Naive thymus-derived CD8-positive, alpha-beta T cell (primary cell): ENCODE data around the gene ABCC1. TPM values are rescaled to one million over a fixed set of nuclear protein-coding genes. Genes with fewer than 3 reads are reported as not detected.
"Not testable (repeated sequence)": the region's sequence is repeated elsewhere in the genome, so short reads cannot be mapped to it uniquely, and the experiment has no call there.

Source experiments
- ATAC-seq, 2 donors: fragments of 150-1000 bp; cut with Tn5 transposase in 1 of 2; sonication (Bioruptor Pico), chemical (Tn5 transposase) in 1 of 2; 1 replicate in 1 of 2; 2 replicates in 1 of 2; pipeline ENCODE4 v1.10.0; 2021; ENCODE audit warnings: mild to moderate bottlenecking in 2 of 2, moderate library complexity in 2 of 2
- POLR2A ChIA-PET: fragments of 350-600 bp; sonication (Branson Sonifier 250); formaldehyde crosslinking; loops from one replicate; lab custom pipeline; 2021; ENCODE audit warnings: antibody characterized with exemption; lab: Charles Lee
- DNase-seq, 10 donors: peaks; one replicate each; pipeline versions ENCODE4 v3.0.0 to v3.0.0-alpha.2; 2020 to 2022
- H3K27ac Mint-ChIP-seq, 10 donors: one replicate each; pipeline ENCODE4 v1.8.0; 2020 to 2022; ENCODE audit warnings: mild to moderate bottlenecking in 10 of 10, mixed read lengths in 10 of 10, moderate library complexity in 4 of 10, inconsistent platforms in 1 of 10
- H3K27me3 Mint-ChIP-seq, 5 donors: one replicate each; pipeline ENCODE4 v1.8.0; 2021 to 2022; ENCODE audit warnings: mixed read lengths in 5 of 5
- H3K36me3 Mint-ChIP-seq, 3 donors: one replicate each; pipeline ENCODE4 v1.8.0; 2020 to 2022; ENCODE audit warnings: mixed read lengths in 3 of 3, mild to moderate bottlenecking in 2 of 3, inconsistent platforms in 1 of 3
- H3K4me1 Mint-ChIP-seq, 4 donors: one replicate each; pipeline ENCODE4 v1.8.0; 2021 to 2022; ENCODE audit warnings: mixed read lengths in 4 of 4
- H3K4me3 Mint-ChIP-seq, 10 donors: one replicate each; pipeline ENCODE4 v1.8.0; 2020 to 2022; ENCODE audit warnings: mild to moderate bottlenecking in 10 of 10, mixed read lengths in 10 of 10, moderate library complexity in 6 of 10, inconsistent platforms in 1 of 10
- H3K9me3 Mint-ChIP-seq, 9 donors: one replicate each; pipeline ENCODE4 v1.8.0; 2020 to 2022; ENCODE audit warnings: mixed read lengths in 9 of 9, mild to moderate bottlenecking in 3 of 9, inconsistent platforms in 1 of 9, moderate library complexity in 1 of 9
- polyA plus RNA-seq, 3 donors: library from polyadenylated mRNA; unstranded; fragments of 300-500 nt; fragmentation: Illumina TruSeq; gene quantifications; one replicate each; pipeline ENCODE4 v1.2.3, GENCODE V29; 2021
- total RNA-seq, 8 experiments: library from RNA in 2 of 8; stranded (reverse) in 2 of 8; gene quantifications; one replicate each; pipeline ENCODE4 v1.2.3 and lab custom pipeline; 2021 to 2026

Gene ABCC1
- total and polyA plus RNA-seq, 5 experiments from 2014 or later: 3.7 to 68.6 (median 9.0) TPM

GRCh38 chr16:16146380-16147315, 197.2 kb downstream of the ABCC1 start:
- Mint-ChIP-seq H3K9me3 (no peaks in the 10 kb centered on the region), H3K27ac (peak overlapping the region in 1 of 10 donors; percentile 17), H3K27me3 (no peaks in the 10 kb centered on the region), H3K4me3 (no peak overlapping the region), H3K4me1 (peaks cover 0 to 4% (median 0%) of the 10 kb centered on the region in 4 donors), H3K36me3 (peaks cover 0 to 24% (median 6%) of the 10 kb centered on the region in 3 donors)
- POLR2A ChIA-PET: no interaction called here
- DNase-seq (no peak), ATAC-seq (no peak)

DNA sequence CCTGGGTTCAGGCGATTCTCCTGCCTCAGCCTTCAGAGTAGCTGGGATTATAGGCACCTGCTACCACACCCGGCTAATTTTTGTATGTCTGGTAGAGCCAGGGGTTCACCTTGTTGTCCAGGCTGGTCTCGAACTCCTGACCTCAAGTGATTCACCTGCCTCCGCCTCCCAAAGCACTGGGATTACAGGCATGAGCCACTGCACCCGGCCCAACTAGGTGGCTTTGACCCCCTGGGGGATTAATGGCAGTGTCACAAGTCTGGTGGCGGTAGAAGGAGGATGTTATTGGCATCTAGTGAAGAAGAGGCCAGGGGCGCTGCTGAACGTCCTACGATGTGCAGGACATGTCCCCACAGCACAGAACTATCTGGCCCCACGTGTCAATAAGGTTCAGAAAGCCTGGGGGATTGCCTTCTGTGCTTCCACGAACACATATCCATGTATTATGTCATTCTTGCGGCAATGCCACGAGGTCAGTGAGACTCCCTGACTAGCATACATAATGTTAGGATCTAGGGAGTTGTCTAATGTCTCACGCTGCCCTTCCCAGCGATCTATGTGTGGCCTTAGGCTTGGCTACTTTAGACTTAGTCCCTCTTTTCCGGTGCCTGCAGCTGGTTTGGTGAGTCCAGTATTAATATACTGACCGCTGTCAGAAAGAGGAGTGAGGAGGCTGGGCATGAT, 198.0 kb downstream of the ABCC1 start:
- Mint-ChIP-seq H3K9me3 (no peaks in the 10 kb centered on the region), H3K36me3 (peaks cover 0 to 17% (median 3%) of the 10 kb centered on the region in 3 donors), H3K4me1 (peaks cover 0 to 4% (median 0%) of the 10 kb centered on the region in 4 donors), H3K4me3 (no peak overlapping the region), H3K27ac (peak overlapping the region in 1 of 10 donors; percentile 57), H3K27me3 (no peaks in the 10 kb centered on the region)
- no peak for ATAC-seq
- no peak for DNase-seq
- POLR2A ChIA-PET: no interaction called here

DNA sequence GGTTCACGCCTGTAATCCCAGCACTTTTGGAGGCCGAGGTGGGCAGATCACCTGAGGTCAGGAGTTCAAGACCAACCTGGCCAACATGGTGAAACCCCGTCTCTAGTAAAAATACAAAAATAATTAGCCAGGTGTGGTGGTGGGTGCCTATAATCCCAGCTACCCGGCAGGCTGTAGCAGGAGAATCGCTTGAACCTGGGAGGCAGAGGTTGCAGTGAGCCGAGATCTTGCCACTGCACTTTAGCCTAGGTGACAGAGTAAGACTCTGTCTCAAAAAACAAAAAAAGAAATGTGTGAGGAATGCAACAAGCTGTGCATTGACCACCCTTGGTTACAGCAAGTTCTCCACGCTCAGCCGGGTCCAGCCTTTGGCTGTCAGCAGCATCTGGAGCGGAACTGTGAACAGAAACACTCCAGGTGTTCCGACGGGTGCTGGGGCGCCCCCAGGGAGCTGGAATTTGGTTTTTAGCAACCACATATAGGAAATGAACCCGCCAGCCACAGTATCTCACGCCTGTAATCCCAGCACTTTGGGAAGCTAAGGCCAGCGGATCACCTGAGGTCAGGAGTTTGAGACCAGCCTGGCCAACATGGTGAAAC, 198.7 kb downstream of the ABCC1 start:
- H3K4me1 Mint-ChIP-seq, H3K27me3 Mint-ChIP-seq, H3K9me3 Mint-ChIP-seq, POLR2A ChIA-PET, DNase-seq, H3K27ac Mint-ChIP-seq, H3K4me3 Mint-ChIP-seq, ATAC-seq: not testable (repeated sequence)
- H3K36me3 Mint-ChIP-seq: peaks cover 0 to 12% (median 2%) of the 10 kb centered on the region in 3 donors

DNA sequence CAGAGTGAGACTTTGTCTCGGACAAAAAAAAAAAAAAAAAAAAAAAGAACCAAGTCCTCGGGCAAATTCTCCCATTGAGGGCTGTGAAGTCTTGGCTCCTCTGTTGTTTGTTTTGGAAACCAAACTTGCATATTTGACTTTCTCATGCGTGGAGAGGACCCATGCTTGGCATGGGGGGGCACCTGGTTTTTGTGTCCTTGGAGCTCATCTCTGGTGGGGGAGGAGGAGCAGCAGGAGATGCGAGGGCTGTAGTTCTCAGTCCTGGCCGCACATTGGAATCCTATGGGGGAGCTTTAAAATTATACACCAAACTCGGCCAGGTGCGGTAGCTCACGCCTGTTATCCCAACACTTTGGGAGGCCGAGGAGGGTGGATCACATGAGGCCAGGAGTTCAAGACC, 199.3 kb downstream of the ABCC1 start:
- H3K4me1 Mint-ChIP-seq: peaks cover 0 to 4% (median 0%) of the 10 kb centered on the region in 4 donors
- H3K9me3 Mint-ChIP-seq: no peaks in the 10 kb centered on the region
- no peak overlapping the region for H3K4me3 Mint-ChIP-seq
- no peak overlapping the region for H3K27ac Mint-ChIP-seq
- no peaks in the 10 kb centered on the region for H3K27me3 Mint-ChIP-seq
- POLR2A ChIA-PET: no interaction called here
- no peak for ATAC-seq
- peaks cover 0 to 10% (median 0%) of the 10 kb centered on the region in 3 donors for H3K36me3 Mint-ChIP-seq
- no peak for DNase-seq

DNA sequence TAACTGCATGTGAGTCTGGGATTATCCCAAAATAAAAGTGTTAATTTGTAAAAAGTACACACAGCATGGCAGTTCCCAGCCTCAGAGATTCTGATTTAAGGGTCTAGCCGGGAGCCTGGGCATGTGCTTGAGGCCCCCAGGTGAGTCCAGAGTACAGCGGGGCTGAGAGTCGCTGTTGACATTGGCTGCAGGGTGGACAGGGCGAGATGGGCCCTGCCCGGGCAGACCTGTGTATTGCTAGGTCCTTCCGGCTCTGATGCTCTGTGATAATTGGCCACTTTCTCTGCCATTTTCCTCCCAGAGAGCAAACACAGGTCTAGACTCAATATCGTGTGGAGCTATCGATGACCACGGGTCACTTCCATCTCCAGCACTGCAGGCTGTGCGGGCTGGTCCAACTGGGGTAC, 200.3 kb downstream of the ABCC1 start:
- no peak for ATAC-seq
- H3K36me3 Mint-ChIP-seq: peaks cover 0 to 2% (median 0%) of the 10 kb centered on the region in 3 donors
- POLR2A ChIA-PET: no interaction called here
- H3K9me3 Mint-ChIP-seq: no peaks in the 10 kb centered on the region
- no peak overlapping the region for H3K4me3 Mint-ChIP-seq
- DNase-seq: no peak
- peaks cover 0 to 4% (median 0%) of the 10 kb centered on the region in 4 donors for H3K4me1 Mint-ChIP-seq
- no peak overlapping the region for H3K27ac Mint-ChIP-seq
- no peaks in the 10 kb centered on the region for H3K27me3 Mint-ChIP-seq

GRCh38 chr16:16150117-16150877, 200.9 kb downstream of the ABCC1 start:
- Mint-ChIP-seq H3K36me3 (peaks cover 0 to 2% (median 0%) of the 10 kb centered on the region in 3 donors), H3K4me1 (peaks cover 0 to 5% (median 0%) of the 10 kb centered on the region in 4 donors), H3K9me3 (no peaks in the 10 kb centered on the region), H3K4me3 (no peak overlapping the region), H3K27ac (peak overlapping the region in 1 of 10 donors; percentile 79), H3K27me3 (peaks cover 0 to 4% (median 0%) of the 10 kb centered on the region in 5 donors)
- no peak for DNase-seq
- POLR2A ChIA-PET: no interaction called here
- ATAC-seq: peak in 1 of 2 donors; percentile 18

GRCh38 chr16:16150878-16151152, 201.4 kb downstream of the ABCC1 start:
- ATAC-seq: no peak
- Mint-ChIP-seq H3K27me3 (peaks cover 0 to 6% (median 0%) of the 10 kb centered on the region in 5 donors), H3K9me3 (no peaks in the 10 kb centered on the region), H3K36me3 (no peaks in the 10 kb centered on the region), H3K4me3 (no peak overlapping the region), H3K27ac (peak overlapping the region in 1 of 10 donors; percentile 79), H3K4me1 (peaks cover 0 to 4% (median 0%) of the 10 kb centered on the region in 4 donors)
- POLR2A ChIA-PET: no interaction called here
- DNase-seq: no peak

GRCh38 chr16:16151315-16151714, 201.9 kb downstream of the ABCC1 start:
- Mint-ChIP-seq H3K27ac (peak overlapping the region in 1 of 10 donors; percentile 79), H3K36me3 (no peaks in the 10 kb centered on the region)

GRCh38 chr16:16153000-16153399, 203.6 kb downstream of the ABCC1 start:
- peak overlapping the region in 1 of 10 donors; percentile 66 for H3K27ac Mint-ChIP-seq
- POLR2A ChIA-PET, H3K27me3 Mint-ChIP-seq, H3K9me3 Mint-ChIP-seq, H3K4me3 Mint-ChIP-seq, DNase-seq, ATAC-seq, H3K4me1 Mint-ChIP-seq, H3K36me3 Mint-ChIP-seq: not testable (repeated sequence)

More at GRCh38 chr16:16151315-16151714, 201.9 kb downstream of the ABCC1 start:
- Mint-ChIP-seq H3K4me1 (peaks cover 0 to 4% (median 0%) of the 10 kb centered on the region in 4 donors), H3K27me3 (peaks cover 0 to 6% (median 2%) of the 10 kb centered on the region in 5 donors), H3K4me3 (no peak overlapping the region), H3K9me3 (peaks cover 0 to 2% (median 0%) of the 10 kb centered on the region in 9 donors)
- POLR2A ChIA-PET: no interaction called here
- no peak for DNase-seq
- ATAC-seq: no peak

DNA sequence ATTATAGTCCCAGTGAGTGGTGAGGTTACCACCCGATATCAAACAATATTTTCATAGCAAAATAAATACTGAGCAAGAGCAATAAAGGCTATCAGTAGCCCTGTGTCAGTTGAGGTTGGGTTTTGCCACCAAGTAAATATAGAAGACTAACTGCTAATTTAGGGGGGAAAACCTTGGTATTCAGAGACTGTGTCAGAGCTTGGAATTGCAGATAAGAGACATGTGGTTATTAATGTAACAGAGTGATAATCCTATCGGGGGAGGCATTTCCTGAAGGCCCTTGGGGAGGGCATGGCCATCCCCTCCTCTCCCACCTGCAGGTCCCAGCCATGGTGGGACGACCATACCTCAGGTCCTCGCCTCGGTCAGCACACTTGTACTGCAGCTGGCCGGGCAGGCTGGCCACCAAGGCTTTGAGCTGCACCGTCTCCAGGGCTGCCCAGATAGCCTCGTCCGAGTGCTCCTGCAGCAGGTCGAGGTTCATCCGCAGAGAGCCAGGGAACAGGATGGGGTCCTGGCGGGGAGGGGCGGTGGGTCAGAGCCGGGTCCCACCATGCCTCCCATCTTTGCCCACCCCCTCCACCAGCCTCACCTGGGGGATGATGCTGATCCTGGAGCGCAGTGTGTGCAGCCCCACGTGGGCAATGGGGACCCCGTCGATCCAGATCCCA, 205.0 kb downstream of the ABCC1 start:
- DNase-seq (no peak), ATAC-seq (no peak)
- peaks cover 0 to 4% (median 0%) of the 10 kb centered on the region in 4 donors for H3K4me1 Mint-ChIP-seq
- peaks cover 0 to 13% (median 0%) of the 10 kb centered on the region in 3 donors for H3K36me3 Mint-ChIP-seq
- H3K9me3 Mint-ChIP-seq: peaks cover 0 to 19% (median 13%) of the 10 kb centered on the region in 9 donors
- H3K4me3 Mint-ChIP-seq: no peak overlapping the region
- no peak overlapping the region for H3K27ac Mint-ChIP-seq
- POLR2A ChIA-PET: no interaction called here
- H3K27me3 Mint-ChIP-seq: peaks cover 0 to 11% (median 6%) of the 10 kb centered on the region in 5 donors

- POLR2A ChIA-PET: no interaction called here
- DNase-seq: no peak
- Mint-ChIP-seq H3K4me1 (peaks cover 0 to 4% (median 0%) of the 10 kb centered on the region in 4 donors), H3K36me3 (peaks cover 0 to 13% (median 4%) of the 10 kb centered on the region in 3 donors), H3K27ac (peak overlapping the region in 1 of 10 donors; percentile 78), H3K27me3 (peaks cover 0 to 11% (median 6%) of the 10 kb centered on the region in 5 donors), H3K9me3 (peaks cover 0 to 25% (median 14%) of the 10 kb centered on the region in 9 donors), H3K4me3 (no peak overlapping the region)
- no peak for ATAC-seq
These were observed 205.8 kb downstream of the ABCC1 start for GRCh38 chr16:16155234-16155633.
